Kidney glomerular epithelial cell (primary cell): ENCODE data around the gene GSG1L.

Experiments
- DNase-seq: peaks from one replicate; lab custom pipeline; 2025; lab: John Stamatoyannopoulos, UW

The GSG1L gene

GRCh38 chr16:27789150-27789549 lies 274.4 kb downstream of the GSG1L start:
- no peak for DNase-seq

GRCh38 chr16:27787665-27788064 lies 275.8 kb downstream of the GSG1L start:
- DNase-seq: no peak

DNA sequence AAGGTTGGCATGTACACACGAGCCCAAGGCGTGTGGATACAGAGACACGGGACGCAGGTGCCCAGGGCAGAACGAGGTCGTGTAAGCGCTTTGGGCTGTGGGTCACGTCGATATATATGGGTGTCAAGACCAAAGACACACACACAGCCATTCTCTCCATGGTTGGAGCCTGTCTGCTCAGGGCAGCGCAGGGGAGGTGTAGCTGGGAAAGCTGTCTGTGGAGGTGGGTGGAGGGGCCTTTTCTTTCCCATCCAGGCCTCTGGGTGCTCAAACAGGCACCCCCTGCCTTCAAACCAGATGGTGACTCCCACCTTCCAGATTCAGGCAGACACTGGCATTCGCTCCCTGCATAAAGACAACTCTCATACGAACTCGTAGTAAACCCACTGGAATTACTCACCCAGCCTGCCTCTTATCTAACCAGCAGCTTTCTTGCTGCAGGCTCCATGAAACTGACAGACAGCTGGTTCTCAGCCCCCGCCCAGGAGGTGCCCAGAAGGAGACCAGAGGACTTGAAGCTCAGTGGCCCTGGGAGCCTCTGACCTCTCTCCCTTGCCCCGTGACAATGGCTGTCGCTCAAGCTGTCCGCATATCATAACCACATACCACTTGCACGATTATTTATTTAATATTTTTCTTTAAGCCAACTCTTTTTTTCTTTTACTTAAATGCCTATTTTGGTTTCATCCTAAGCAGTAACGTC lies 276.4 kb downstream of the GSG1L start:
- no peak for DNase-seq

GRCh38 chr16:27786221-27786922 lies 277.1 kb downstream of the GSG1L start:
- DNase-seq: no peak

DNA sequence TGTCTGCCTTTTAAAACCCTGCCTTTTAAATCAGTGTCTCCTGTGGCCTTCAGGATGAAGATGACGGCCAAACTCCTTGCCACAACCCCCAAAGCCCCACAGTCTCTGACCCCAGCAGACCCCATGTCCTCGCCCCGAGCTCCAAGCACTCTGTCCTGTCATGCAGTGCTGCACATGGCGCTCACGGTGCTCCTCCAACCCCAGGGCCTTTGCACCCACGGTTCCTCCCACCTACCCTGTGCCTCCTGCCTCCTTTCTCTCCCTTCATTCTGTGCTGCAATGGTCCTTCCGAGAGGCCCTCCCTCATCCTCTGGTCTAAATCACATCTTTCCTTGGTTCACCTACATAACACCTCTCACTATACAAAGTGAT lies 278.2 kb downstream of the GSG1L start:
- DNase-seq: no peak

- DNase-seq: no peak
Measured at GRCh38 chr16:27784351-27785306, 278.9 kb downstream of the GSG1L start.

GRCh38 chr16:27781981-27782880 lies 281.3 kb downstream of the GSG1L start:
- no peak for DNase-seq

GRCh38 chr16:27781195-27781524 lies 282.4 kb downstream of the GSG1L start:
- no peak for DNase-seq

- no peak for DNase-seq
Measured at GRCh38 chr16:27780468-27781194, 282.9 kb downstream of the GSG1L start.

DNA sequence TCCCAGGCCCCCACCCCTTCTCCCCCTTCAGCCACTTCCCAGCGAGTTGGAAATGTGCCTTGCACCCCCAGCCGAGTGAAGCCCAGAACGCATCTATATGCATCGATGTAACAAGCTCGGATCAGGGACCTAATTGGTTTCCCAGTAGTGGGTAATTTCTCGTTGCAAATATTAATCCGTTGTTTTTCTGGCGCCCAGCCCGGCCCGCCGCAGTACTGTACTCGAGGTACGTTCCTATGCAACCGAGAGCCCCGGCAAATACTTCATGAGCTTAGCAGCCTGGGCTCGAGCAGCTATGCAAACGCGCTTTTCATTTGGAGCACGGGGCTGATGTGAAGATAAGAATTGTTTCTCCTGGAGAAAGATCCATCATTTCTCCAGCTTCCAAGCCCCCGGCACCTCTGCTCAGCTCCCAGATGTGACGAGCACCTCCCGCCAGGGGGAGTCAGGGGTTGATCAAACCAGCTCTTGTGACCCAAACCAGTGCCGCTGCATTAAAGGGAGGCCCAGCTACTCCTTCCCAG lies 283.8 kb downstream of the GSG1L start:
- no peak for DNase-seq

DNA sequence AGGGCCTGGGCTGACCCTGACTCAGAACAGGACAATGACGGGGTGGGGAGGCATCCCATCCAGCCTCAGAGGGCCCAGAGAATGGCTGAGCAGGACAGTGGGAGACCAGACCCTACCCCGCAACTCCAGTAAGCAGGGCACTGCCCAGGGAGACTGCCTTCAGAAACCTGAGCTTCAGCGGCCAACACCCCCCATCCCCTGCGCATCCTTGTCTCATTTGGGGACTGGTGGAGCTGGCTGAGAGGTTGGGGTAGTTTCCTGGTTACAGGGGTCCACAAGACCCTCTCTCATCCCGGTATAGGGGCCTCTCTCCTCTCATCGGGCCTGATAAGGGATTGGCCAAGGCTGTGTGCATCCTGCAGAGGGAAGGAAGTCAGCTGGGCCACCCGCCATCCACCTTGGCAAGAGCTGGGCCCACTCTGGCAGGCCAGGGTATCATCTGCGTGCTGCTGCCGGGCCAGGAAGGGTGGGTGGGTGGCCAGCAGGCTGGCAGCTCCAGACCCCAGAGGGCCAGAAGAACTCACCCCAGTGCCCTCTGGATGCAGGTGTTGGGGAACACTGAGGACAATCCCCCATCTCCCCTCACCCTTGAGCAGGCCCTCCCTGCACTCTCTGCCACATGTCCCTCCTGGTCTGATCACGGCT lies 284.5 kb downstream of the GSG1L start:
- DNase-seq: no peak

DNA sequence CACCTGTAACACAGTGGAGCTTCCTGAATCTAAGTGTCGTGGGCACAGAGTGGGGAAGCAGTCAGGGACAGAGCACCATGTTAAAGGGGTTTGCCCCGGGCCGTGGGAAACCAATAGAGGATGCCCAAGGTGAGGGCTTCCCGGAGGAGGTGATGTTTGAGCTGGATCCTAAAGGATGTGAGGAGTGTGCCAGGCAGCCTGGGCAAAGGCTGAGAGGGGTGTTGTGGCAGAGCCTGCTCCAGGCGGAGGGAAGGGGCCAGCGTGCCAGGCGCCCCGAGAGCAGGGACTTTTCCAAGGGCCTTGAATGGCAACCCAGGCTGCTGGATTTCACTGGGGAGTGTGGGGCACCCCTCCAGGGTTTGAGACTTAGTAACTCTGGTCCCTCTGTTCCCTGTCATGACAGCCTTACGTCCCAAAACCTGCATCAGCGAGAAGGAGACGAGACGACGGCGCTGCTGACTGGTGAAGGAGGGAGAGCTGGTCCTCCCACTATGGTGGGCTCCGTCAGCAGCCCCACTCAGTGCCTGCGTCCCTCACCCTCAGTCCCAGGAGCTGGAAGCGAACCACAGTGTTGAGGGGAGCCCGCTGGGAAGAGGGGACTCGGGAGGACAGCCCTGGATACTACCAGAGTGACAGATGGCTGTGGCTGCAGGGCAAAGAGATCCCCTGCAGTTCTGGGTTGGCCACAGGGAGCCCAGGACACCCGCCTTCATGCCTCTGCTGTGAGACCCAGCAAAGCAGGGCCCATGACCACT lies 285.2 kb downstream of the GSG1L start:
- no peak for DNase-seq

DNA sequence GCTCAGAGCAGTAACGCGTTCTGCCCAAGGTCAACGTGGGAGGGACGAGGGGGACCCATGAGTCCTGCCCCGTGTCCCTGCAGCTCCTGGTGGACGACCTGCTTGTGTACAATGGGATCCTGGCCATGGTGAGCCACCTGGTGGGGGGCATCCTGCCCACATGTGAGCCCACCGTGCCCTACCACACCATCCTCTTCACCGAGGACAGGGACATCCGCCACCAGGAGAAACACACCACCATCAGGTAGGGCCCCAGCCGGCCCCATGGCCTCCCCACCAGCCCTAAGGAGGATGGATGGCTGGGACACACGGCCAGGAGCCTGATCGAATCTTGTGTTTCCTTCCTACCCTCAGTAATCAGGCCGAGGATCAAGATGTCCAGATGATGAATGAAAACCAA lies 286.0 kb downstream of the GSG1L start:
- no peak for DNase-seq

DNA sequence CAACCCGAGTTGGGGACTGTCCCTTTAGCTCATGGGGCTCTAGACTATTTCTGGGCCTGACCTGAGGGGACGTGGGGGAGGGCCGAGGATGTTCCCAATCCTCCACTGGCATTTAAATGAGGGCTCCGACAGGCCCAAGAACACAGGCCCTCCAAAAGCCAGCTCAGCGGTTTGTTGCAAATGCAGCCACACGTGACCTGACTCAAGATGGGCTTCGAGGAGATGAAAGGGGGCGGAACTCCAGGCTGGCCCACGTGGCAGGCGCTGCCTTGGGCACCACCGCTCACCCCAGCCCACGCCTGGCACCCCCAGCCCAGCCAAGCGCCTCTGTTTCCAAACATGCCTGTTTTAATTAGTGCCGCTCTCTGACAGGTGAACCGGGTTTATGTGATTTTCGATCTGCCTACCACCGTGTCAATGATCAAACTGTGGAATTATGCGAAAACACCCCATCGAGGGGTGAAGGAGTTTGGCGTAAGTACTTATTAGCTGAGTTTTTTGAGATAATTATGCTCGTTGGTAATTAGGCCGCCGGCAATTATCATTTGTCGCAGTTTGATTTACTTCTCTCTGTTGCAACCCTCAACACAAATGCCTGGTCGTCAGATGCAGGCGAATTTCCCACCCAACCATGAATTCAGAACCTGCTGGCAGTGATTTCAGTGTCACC lies 286.8 kb downstream of the GSG1L start:
- DNase-seq: no peak

DNA sequence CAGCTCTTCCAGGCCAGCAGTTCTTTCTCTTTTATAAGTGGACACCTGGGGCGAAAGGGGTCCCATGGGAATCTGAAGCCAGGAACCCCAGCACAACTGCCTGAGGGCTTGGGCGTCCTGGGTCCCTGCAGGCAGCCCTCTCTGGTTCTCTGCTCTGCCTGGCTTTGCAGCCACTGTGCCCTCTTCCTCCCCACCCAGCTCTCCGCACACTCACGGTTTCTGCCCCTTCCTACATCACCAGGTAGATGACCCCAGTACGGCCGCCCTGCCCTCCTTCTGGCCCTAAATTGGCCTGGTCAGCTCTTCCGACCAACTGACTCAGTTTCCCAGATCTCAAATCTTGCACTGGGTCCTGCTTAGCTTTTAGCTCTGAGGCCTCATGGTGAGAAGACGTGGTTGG lies 288.3 kb downstream of the GSG1L start:
- no peak for DNase-seq

DNA sequence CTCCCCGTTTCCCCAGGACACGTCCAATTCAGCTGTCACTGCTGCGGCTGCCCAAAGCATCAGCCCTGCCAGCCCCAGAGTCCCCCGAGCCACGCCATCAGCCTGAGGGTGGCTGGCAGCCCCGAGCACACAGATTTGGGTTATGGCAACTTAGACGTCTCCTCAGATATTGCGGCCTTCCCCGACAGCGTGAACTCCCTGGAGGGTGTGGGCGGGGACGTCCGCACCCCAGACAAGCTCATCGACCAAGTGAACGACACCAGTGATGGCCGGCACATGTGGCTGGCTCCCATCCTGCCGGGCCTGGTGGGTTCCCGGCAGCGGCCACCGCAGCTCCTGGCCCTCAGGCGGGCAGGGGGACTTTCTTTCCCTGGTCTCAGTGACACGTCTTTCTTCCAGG lies 288.7 kb downstream of the GSG1L start:
- no peak for DNase-seq

- no peak for DNase-seq
Measured at GRCh38 chr16:27773344-27773743, 290.2 kb downstream of the GSG1L start.

DNA sequence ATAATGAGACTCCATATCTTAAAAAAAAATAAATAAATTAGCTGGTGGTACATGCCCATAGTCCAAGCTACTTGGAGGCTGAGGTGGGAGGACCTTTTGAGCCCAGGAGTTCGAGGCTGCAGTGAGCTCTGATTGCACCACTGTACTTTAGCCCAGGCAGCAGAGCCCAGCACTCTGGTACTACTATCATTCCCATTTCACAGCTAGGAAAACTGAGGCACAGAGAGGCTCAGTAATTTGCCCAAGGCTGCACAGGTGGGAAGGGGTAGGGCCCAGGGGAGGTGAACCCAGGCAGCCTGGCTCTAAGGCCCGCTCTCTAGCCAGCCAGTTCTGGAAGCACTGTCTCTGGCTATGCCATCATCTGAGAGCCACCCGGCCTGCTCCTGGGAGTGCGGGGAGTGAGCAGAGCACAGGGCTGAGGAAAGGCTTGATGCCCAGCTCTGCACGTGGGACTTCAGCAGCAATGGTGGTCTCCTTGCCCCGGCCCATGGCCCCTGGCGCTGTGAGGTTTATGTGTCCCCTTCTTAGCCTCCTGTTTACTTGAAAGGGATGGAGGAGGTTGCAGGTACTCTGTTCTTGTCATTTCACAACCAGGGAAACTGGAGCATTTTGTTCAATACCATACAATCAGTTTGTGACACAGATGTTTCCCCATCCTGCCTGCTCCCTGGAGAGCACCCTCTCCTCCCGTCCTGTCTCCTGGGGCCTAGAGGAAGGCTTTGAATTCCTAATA lies 291.3 kb downstream of the GSG1L start:
- no peak for DNase-seq
